Glutamatergic neuron (in vitro differentiated cells): ENCODE measurements around the gene FLOT1. TPM values are rescaled to one million over a fixed set of nuclear protein-coding genes. Genes with fewer than 3 reads are reported as not detected.

Experiments
- DNase-seq: peaks from one replicate; pipeline ENCODE4 v3.0.0; 2022
- H3K27ac Mint-ChIP-seq: one replicate; pipeline ENCODE4 v1.8.0; 2020; ENCODE audit warnings: mild to moderate bottlenecking, mixed read lengths, inconsistent platforms; ENCODE audit not compliant: unreplicated experiment
- H3K27me3 Mint-ChIP-seq: one replicate; pipeline ENCODE4 v1.8.0; 2020; ENCODE audit warnings: mild to moderate bottlenecking, moderate library complexity, mixed read lengths, inconsistent platforms; ENCODE audit not compliant: unreplicated experiment
- H3K36me3 Mint-ChIP-seq: one replicate; pipeline ENCODE4 v1.8.0; 2020; ENCODE audit warnings: mild to moderate bottlenecking, mixed read lengths, inconsistent platforms; ENCODE audit not compliant: unreplicated experiment
- H3K4me1 Mint-ChIP-seq: one replicate; pipeline ENCODE4 v1.8.0; 2020; ENCODE audit warnings: mild to moderate bottlenecking, low read depth, mixed read lengths, inconsistent platforms; ENCODE audit not compliant: unreplicated experiment
- H3K4me3 Mint-ChIP-seq: one replicate; pipeline ENCODE4 v1.8.0; 2020; ENCODE audit warnings: mild to moderate bottlenecking, mixed read lengths, inconsistent platforms; ENCODE audit not compliant: unreplicated experiment
- H3K9me3 Mint-ChIP-seq: one replicate; pipeline ENCODE4 v1.8.0; 2020; ENCODE audit warnings: mild to moderate bottlenecking, moderate library complexity, mixed read lengths, inconsistent platforms; ENCODE audit not compliant: unreplicated experiment
- total RNA-seq: library from RNA; stranded (reverse); fragmentation: NEBNext Ultra II Directional; extraction: Animal tissue kit (Norgen Biotek cat#: 25700); gene quantifications from one replicate; pipeline ENCODE4 v1.2.1, GENCODE V29; 2021; ENCODE audit not compliant: unreplicated experiment
- TF ChIP-seq, protein P1 (sequence below): fragments of 200-600 bp; sonication (generic); IDR thresholded peaks from one replicate; pipeline ENCODE4 v1.5.0; 2021; ENCODE audit not compliant: partially characterized antibody, unreplicated experiment

Gene FLOT1
- total RNA-seq, 1 donor from 2014 or later: 191 TPM

DNA sequence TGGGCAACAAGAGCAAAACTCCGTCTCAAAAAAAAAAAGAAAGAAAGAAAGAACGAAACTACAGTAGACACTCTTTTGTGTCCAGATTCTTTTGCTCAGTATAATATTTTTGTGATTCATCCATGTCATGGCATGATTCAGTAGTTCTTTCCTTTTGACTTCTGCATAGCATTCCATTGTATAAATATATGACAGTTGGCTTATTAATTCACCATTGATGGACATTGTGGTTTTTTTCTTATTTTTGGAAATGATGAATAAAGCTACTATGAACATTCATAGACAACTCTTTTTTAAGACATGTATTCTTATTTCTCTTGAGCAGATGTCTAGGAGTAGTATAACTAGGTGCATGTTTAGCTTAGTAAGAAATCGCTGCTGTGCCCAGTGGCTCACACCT is 12.1 kb upstream of the FLOT1 start:
- H3K9me3 Mint-ChIP-seq: no peaks in the 10 kb centered on the region
- H3K27ac Mint-ChIP-seq: no peak overlapping the region
- DNase-seq: no peak
- no peaks in the 10 kb centered on the region for H3K36me3 Mint-ChIP-seq
- no peaks in the 10 kb centered on the region for H3K4me1 Mint-ChIP-seq
- H3K4me3 Mint-ChIP-seq: no peak overlapping the region
- no peaks in the 10 kb centered on the region for H3K27me3 Mint-ChIP-seq
- TF ChIP-seq, protein P1, sequence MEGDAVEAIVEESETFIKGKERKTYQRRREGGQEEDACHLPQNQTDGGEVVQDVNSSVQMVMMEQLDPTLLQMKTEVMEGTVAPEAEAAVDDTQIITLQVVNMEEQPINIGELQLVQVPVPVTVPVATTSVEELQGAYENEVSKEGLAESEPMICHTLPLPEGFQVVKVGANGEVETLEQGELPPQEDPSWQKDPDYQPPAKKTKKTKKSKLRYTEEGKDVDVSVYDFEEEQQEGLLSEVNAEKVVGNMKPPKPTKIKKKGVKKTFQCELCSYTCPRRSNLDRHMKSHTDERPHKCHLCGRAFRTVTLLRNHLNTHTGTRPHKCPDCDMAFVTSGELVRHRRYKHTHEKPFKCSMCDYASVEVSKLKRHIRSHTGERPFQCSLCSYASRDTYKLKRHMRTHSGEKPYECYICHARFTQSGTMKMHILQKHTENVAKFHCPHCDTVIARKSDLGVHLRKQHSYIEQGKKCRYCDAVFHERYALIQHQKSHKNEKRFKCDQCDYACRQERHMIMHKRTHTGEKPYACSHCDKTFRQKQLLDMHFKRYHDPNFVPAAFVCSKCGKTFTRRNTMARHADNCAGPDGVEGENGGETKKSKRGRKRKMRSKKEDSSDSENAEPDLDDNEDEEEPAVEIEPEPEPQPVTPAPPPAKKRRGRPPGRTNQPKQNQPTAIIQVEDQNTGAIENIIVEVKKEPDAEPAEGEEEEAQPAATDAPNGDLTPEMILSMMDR: no peak

DNA sequence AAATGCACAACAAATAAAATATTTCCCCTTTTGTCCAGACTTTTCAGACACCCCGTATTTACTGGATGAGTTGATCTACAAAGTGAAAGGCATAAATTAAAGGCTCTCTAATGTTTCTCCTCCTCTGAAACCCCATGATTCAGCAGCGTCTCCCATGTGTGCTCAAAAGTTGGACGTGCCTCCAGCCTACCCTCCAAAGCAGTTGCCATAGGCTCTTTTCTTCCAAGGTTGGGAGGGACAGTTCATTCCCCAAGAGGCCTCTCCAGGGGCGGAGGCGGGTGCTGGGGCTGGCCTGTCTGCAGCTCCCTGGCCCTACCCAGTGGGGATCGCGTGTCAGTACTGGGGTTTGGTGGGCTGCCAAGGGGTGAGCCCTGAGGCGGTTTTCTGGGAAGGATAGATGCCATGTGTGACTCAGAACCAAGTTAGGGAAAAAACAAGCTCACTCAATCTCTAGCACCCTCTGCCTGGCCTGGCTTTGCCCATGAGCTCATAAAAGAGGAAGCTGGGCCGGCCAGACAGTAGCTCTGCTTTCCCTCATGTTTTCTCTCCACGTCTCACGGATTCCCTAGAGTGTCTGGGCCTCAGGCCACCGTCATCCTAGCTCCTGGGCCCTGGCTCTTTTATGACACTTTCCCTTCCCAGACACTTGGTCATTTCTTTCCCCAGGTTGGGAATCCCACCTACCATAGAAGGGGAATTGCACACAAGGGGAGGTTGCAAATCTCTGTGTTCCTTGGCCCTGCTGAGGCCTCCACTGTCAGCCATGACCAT is 9.9 kb upstream of the FLOT1 start:
- Mint-ChIP-seq H3K4me3 (no peak overlapping the region), H3K27ac (no peak overlapping the region), H3K4me1 (no peaks in the 10 kb centered on the region), H3K9me3 (no peaks in the 10 kb centered on the region), H3K36me3 (no peaks in the 10 kb centered on the region), H3K27me3 (peaks cover 2% of the 10 kb centered on the region)
- DNase-seq: no peak
- TF ChIP-seq, protein P1: no peak

DNA sequence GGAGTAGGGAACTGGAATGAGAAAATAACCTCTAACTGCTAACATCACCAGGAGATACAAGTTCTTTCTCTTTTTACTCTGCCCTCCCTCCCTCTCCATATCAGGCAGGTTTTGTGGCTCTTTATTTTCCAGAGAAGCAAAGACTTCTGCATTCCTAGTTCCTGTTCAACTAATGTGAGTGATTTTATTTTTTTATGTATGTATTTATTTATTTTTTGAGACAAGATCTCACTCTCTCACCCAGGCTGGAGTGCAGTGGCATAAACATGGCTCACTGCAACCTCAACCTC is 7.8 kb upstream of the FLOT1 start:
- peaks cover 3% of the 10 kb centered on the region for H3K27me3 Mint-ChIP-seq
- TF ChIP-seq, protein P1: no peak
- no peak overlapping the region for H3K4me3 Mint-ChIP-seq
- peaks cover under 1% of the 10 kb centered on the region for H3K4me1 Mint-ChIP-seq
- no peak for DNase-seq
- no peaks in the 10 kb centered on the region for H3K36me3 Mint-ChIP-seq
- H3K9me3 Mint-ChIP-seq: no peaks in the 10 kb centered on the region
- no peak overlapping the region for H3K27ac Mint-ChIP-seq

DNA sequence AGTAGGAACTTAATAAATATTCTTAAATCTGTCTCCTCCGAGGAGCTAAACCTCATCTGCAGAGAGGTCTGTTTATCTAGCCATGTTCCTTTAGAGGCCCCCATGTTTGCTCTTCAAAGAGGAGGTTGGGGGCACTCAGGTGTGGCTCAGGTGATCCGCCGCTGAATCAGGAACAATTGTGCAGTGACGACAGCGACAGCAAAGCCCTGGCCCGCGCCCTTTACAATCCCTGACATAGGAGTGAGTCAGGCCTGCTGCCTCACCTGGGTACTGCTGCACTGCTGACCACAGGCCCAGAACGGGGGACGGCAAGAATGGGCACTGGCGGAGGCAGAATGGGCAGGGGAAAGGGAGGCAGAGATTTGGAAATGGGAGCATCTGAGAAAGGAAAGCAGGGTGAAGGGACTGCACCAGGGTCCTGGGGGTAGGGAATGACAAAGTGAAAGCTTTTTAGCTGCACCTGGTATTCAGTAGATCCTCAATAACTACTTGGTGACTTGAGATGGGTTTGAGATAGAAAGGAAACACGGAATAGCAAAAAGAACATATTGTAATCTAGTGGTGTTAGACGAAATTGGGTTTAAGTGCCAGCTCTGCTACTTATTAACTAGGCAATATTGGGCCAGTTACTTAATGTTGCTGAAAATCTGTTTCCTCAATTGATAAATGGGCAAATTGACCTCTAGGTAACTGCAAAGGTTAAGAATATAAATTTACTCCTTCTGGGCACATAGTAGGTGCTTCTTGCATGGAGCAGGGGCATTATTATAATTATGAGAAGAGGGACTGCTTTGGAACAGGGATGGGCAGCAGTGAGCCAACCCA is 7.3 kb upstream of the FLOT1 start:
- peaks cover 5% of the 10 kb centered on the region for H3K27me3 Mint-ChIP-seq

More for the DNA sequence above, 7.3 kb upstream of the FLOT1 start:
- Mint-ChIP-seq H3K27ac (no peak overlapping the region), H3K4me1 (peaks cover 5% of the 10 kb centered on the region), H3K9me3 (peaks cover 3% of the 10 kb centered on the region), H3K4me3 (no peak overlapping the region), H3K36me3 (no peaks in the 10 kb centered on the region)
- no peak for DNase-seq
- TF ChIP-seq, protein P1: no peak
